H9 (cell line): ENCODE data around the gene KCNJ10. TPM values are rescaled to one million over a fixed set of nuclear protein-coding genes. Genes with fewer than 3 reads are reported as not detected.

Experiments used
- DNase-seq: peaks from one replicate; pipeline ENCODE4 v3.0.0-alpha.2; 2017
- H2AFZ ChIP-seq: one replicate; pipeline ENCODE4 v1.6.1; 2013; ENCODE audit warnings: mild to moderate bottlenecking, low read length, control low read depth, moderate library complexity
- H2AK5ac ChIP-seq: 2 replicates; pipeline ENCODE4 v1.6.1; 2013; ENCODE audit warnings: low read length, control low read depth, mixed read lengths; ENCODE audit not compliant: insufficient read length
- H2BK120ac ChIP-seq: one replicate; pipeline ENCODE4 v1.6.1; 2013; ENCODE audit warnings: low read depth, mild to moderate bottlenecking, low read length, control low read depth, inconsistent platforms; ENCODE audit not compliant: poor library complexity, severe bottlenecking
- H2BK12ac ChIP-seq: 2 replicates; pipeline ENCODE4 v1.6.1; 2013; ENCODE audit warnings: low read length, control low read depth, mixed read lengths, low read depth; ENCODE audit not compliant: insufficient read length
- H2BK15ac ChIP-seq: 2 replicates; pipeline ENCODE4 v1.6.1; 2013; ENCODE audit warnings: low read depth, low read length, control low read depth
- H2BK20ac ChIP-seq: one replicate; pipeline ENCODE4 v1.6.1; 2013; ENCODE audit warnings: low read depth, mild to moderate bottlenecking, low read length, control low read depth, inconsistent platforms; ENCODE audit not compliant: poor library complexity, severe bottlenecking
- H2BK5ac ChIP-seq: 2 replicates; pipeline ENCODE4 v1.6.1; 2013; ENCODE audit warnings: low read length, control low read depth, mixed read lengths; ENCODE audit not compliant: insufficient read length
- H3K14ac ChIP-seq: 2 replicates; pipeline ENCODE4 v1.6.1; 2013; ENCODE audit warnings: low read length, control low read depth; ENCODE audit not compliant: insufficient read depth
- H3K18ac ChIP-seq: 2 replicates; pipeline ENCODE4 v1.6.1; 2013; ENCODE audit warnings: low read depth, mild to moderate bottlenecking, mixed read lengths, low read length, control low read depth; ENCODE audit not compliant: insufficient read length
- H3K23ac ChIP-seq: 2 replicates; pipeline ENCODE4 v1.6.1; 2013; ENCODE audit warnings: low read length, control low read depth, mixed read lengths, low read depth; ENCODE audit not compliant: insufficient read length
- H3K23me2 ChIP-seq: 2 replicates; pipeline ENCODE4 v1.6.1; 2013; ENCODE audit warnings: low read depth, mild to moderate bottlenecking, mixed read lengths, low read length, control low read depth; ENCODE audit not compliant: insufficient read length, poor library complexity, severe bottlenecking
- H3K27ac ChIP-seq: 2 replicates; pipeline ENCODE4 v1.5.1; 2013; ENCODE audit warnings: low read length, control low read depth, mixed read lengths, low read depth; ENCODE audit not compliant: insufficient read length
- H3K27me3 ChIP-seq: 2 replicates; pipeline ENCODE4 v1.6.1; 2013; ENCODE audit warnings: low read length, control low read depth, inconsistent platforms; ENCODE audit not compliant: insufficient read depth
- H3K4ac ChIP-seq: 2 replicates; pipeline ENCODE4 v1.6.1; 2013; ENCODE audit warnings: low read depth, mild to moderate bottlenecking, control low read depth, inconsistent platforms, low read length, moderate library complexity
- H3K4me1 ChIP-seq: 2 replicates; pipeline ENCODE4 v1.6.1; 2013; ENCODE audit warnings: low read length, control low read depth, inconsistent platforms; ENCODE audit not compliant: insufficient read depth
- H3K4me2 ChIP-seq: 2 replicates; pipeline ENCODE4 v1.6.1; 2013; ENCODE audit warnings: low read length, control low read depth, mixed read lengths; ENCODE audit not compliant: insufficient read length, insufficient read depth
- H3K56ac ChIP-seq: 2 replicates; pipeline ENCODE4 v1.6.1; 2013; ENCODE audit warnings: low read depth, mild to moderate bottlenecking, mixed read lengths, low read length, control low read depth; ENCODE audit not compliant: insufficient read length
- H3K79me1 ChIP-seq: 2 replicates; pipeline ENCODE4 v1.6.1; 2013; ENCODE audit warnings: low read depth, mild to moderate bottlenecking, moderate library complexity, low read length, control low read depth, inconsistent platforms; ENCODE audit not compliant: insufficient read depth, poor library complexity, severe bottlenecking
- H3K79me2 ChIP-seq: 2 replicates; pipeline ENCODE4 v1.6.1; 2013; ENCODE audit warnings: low read length, control low read depth, inconsistent platforms; ENCODE audit not compliant: insufficient read depth
- H3K9ac ChIP-seq: 2 replicates; pipeline ENCODE4 v1.6.1; 2013; ENCODE audit warnings: low read length, control low read depth, mixed read lengths; ENCODE audit not compliant: insufficient read length; ENCODE audit errors: extremely low read depth
- H3K9me3 ChIP-seq: one replicate; pipeline ENCODE4 v1.6.1; 2013; ENCODE audit warnings: low read depth, low read length, inconsistent platforms; ENCODE audit not compliant: control insufficient read depth
- H3T11ph ChIP-seq: one replicate; pipeline ENCODE4 v1.6.1; 2013; ENCODE audit warnings: mild to moderate bottlenecking, low read length, control low read depth, inconsistent platforms
- H4K20me1 ChIP-seq: one replicate; pipeline ENCODE4 v1.6.1; 2013; ENCODE audit not compliant: control insufficient read depth, insufficient read length, insufficient read depth
- H4K5ac ChIP-seq: 2 replicates; pipeline ENCODE4 v1.6.1; 2013; ENCODE audit warnings: low read depth, mild to moderate bottlenecking, mixed read lengths, low read length, control low read depth; ENCODE audit not compliant: insufficient read length
- H4K8ac ChIP-seq: replicated peaks from 2 replicates; pipeline ENCODE4 v1.6.1; 2013; ENCODE audit warnings: low read length, control low read depth, mixed read lengths, low read depth; ENCODE audit not compliant: insufficient read length
- H4K91ac ChIP-seq: 2 replicates; pipeline ENCODE4 v1.6.1; 2013; ENCODE audit warnings: low read depth, mild to moderate bottlenecking, moderate library complexity, mixed read lengths, low read length, control low read depth; ENCODE audit not compliant: insufficient read length
- H3K27ac Mint-ChIP-seq, 3 experiments: 2 replicates in 2 of 3; 3 replicates in 1 of 3; pipeline ENCODE4 v1.8.0; 2020 to 2021; ENCODE audit warnings: mixed read lengths in 3 of 3, mild to moderate bottlenecking in 1 of 3, moderate library complexity in 1 of 3
- H3K27me3 Mint-ChIP-seq: 2 replicates; pipeline ENCODE4 v1.8.0; 2021; ENCODE audit warnings: low read depth, mild to moderate bottlenecking, moderate library complexity, mixed read lengths
- H3K36me3 Mint-ChIP-seq, 3 experiments: 2 replicates in 2 of 3; 3 replicates in 1 of 3; pipeline ENCODE4 v1.8.0; 2020 to 2021; ENCODE audit warnings: low read depth in 3 of 3, mixed read lengths in 3 of 3; ENCODE audit not compliant: insufficient read depth in 1 of 3
- H3K4me1 Mint-ChIP-seq, 2 experiments: 2 replicates each; pipeline ENCODE4 v1.8.0; 2020; ENCODE audit warnings: mixed read lengths in 2 of 2
- H3K4me3 Mint-ChIP-seq, 2 experiments: 2 replicates in 1 of 2; 3 replicates in 1 of 2; pipeline ENCODE4 v1.8.0; 2020 to 2021; ENCODE audit warnings: mild to moderate bottlenecking in 2 of 2, mixed read lengths in 2 of 2, moderate library complexity in 1 of 2
- H3K9me3 Mint-ChIP-seq, 2 experiments: 2 replicates in 1 of 2; 3 replicates in 1 of 2; pipeline ENCODE4 v1.8.0; 2020; ENCODE audit warnings: mild to moderate bottlenecking in 2 of 2, mixed read lengths in 2 of 2, moderate library complexity in 1 of 2
- WGBS: extraction: QIAGEN DNeasy Blood & Tissue Kit; methylation state at CpG from one replicate; pipeline ENCODE4 v1.1.7; 2013; ENCODE audit warnings: missing lambda C conversion rate, low lambda C conversion rate, mixed read lengths; ENCODE audit not compliant: insufficient read length; ENCODE audit errors: extremely low coverage; 5-methylcytosine and 5-hydroxymethylcytosine counted together
- total RNA-seq: library from RNA; stranded (reverse); gene quantifications from 2 replicates; pipeline ENCODE4 v1.2.1, GENCODE V29; 2021
- TF ChIP-seq, protein P1 (sequence below): fragments of 200-600 bp; sonication (generic); conservative IDR thresholded peaks from 3 replicates; pipeline ENCODE4 v1.8.0; 2021; ENCODE audit warnings: antibody characterized with exemption, mild to moderate bottlenecking

The KCNJ10 gene
- total RNA-seq, 1 experiment from 2014 or later: 0.44 TPM

DNA sequence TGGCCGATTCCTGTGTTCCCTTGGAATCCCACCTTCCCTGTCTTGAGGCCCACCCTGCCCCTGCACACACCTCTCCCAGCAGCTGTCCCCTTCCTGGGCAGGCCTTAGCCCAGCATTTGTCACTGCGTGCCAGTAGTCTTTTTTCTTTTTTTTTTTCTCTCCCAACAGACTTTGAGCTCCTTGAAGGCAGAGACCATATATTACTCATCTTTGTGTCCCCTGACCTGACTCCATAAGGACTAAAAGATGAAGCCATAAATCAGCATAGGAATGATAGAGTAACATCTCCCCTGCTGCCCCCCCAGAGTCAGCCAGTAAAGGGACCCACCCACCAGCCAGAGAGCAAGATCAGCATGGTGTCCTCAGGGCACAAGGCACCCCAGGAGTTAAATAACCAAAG, 65.5 kb downstream of the KCNJ10 start:
- H2BK12ac ChIP-seq: no peak overlapping the region
- Mint-ChIP-seq H3K36me3 (no peaks in the 10 kb centered on the region), H3K4me1 (no peaks in the 10 kb centered on the region), H3K9me3 (no peaks in the 10 kb centered on the region), H3K27ac (peak overlapping the region in 1 of 3 experiments; percentile 72; a peak in 1 of 7 replicates), H3K27me3 (peaks cover 14% of the 10 kb centered on the region), H3K4me3 (no peak overlapping the region; a peak in 1 of 5 replicates)
- no peak overlapping the region for H3K14ac ChIP-seq
- no peak overlapping the region for H3K4me2 ChIP-seq
- no peak overlapping the region for H4K5ac ChIP-seq
- H2BK120ac ChIP-seq: no peak overlapping the region
- H3K4me1 ChIP-seq: no peaks in the 10 kb centered on the region
- no peak overlapping the region for H3K23ac ChIP-seq
- H3K9me3 ChIP-seq: no peaks in the 10 kb centered on the region
- H3K27ac ChIP-seq: no peak overlapping the region
- WGBS: no CpG with 5 or more reads among the region's 2 CpGs
- no peak overlapping the region for H4K91ac ChIP-seq
- no peak overlapping the region for H4K8ac ChIP-seq
- no peaks in the 10 kb centered on the region for H4K20me1 ChIP-seq
- no peak for DNase-seq
- H2BK20ac ChIP-seq: no peak overlapping the region
- H3K9ac ChIP-seq: no peak overlapping the region
- no peak overlapping the region for H2AFZ ChIP-seq
- H3T11ph ChIP-seq: no peak overlapping the region
- no peaks in the 10 kb centered on the region for H3K79me2 ChIP-seq
- no peak overlapping the region for H3K4ac ChIP-seq
- TF ChIP-seq, protein P1, sequence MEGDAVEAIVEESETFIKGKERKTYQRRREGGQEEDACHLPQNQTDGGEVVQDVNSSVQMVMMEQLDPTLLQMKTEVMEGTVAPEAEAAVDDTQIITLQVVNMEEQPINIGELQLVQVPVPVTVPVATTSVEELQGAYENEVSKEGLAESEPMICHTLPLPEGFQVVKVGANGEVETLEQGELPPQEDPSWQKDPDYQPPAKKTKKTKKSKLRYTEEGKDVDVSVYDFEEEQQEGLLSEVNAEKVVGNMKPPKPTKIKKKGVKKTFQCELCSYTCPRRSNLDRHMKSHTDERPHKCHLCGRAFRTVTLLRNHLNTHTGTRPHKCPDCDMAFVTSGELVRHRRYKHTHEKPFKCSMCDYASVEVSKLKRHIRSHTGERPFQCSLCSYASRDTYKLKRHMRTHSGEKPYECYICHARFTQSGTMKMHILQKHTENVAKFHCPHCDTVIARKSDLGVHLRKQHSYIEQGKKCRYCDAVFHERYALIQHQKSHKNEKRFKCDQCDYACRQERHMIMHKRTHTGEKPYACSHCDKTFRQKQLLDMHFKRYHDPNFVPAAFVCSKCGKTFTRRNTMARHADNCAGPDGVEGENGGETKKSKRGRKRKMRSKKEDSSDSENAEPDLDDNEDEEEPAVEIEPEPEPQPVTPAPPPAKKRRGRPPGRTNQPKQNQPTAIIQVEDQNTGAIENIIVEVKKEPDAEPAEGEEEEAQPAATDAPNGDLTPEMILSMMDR: no peak
- no peaks in the 10 kb centered on the region for H3K23me2 ChIP-seq
- no peak overlapping the region for H3K56ac ChIP-seq
- H2AK5ac ChIP-seq: no peak overlapping the region
- no peaks in the 10 kb centered on the region for H3K79me1 ChIP-seq
- H2BK15ac ChIP-seq: no peak overlapping the region
- no peaks in the 10 kb centered on the region for H3K27me3 ChIP-seq
- H2BK5ac ChIP-seq: no peak overlapping the region
- H3K18ac ChIP-seq: no peak overlapping the region
